GM12878 (cell line): Measurements from ENCODE around the gene CD48. TPM values are rescaled to one million over a fixed set of nuclear protein-coding genes. Genes with fewer than 3 reads are reported as not detected.
A peak's percentile ranks its signal among the peaks of the same experiment; 100 is the strongest.

ENCODE experiments used
- ASH2L ChIP-seq: fragments of 300-600, 200-600 bp; sonication (generic); IDR thresholded peaks from 2 replicates; pipeline ENCODE4 v1.6.1; 2017; ENCODE audit warnings: low read depth, mild to moderate bottlenecking, borderline replicate concordance
- BRCA1 ChIP-seq: IDR thresholded peaks from 2 replicates; pipeline ENCODE4 v1.6.1; 2011; ENCODE audit warnings: low read depth, low read length, improper control_type of control experiment
- CBX5 ChIP-seq: sonication (generic); IDR thresholded peaks from 2 replicates; pipeline ENCODE4 v1.6.1; 2016; ENCODE audit warnings: low read depth, moderate library complexity, mild to moderate bottlenecking, inconsistent platforms
- ETV6 ChIP-seq, 2 experiments: fragments of 450-650 bp in 1 of 2; IDR thresholded peaks in 1 of 2; conservative IDR thresholded peaks in 1 of 2; 2 replicates each; pipeline ENCODE4 v1.6.1; 2014; ENCODE audit warnings: antibody characterized with exemption in 1 of 2, borderline replicate concordance in 1 of 2, low read depth in 1 of 2, mild to moderate bottlenecking in 1 of 2, moderate library complexity in 1 of 2
- HDGF ChIP-seq: fragments of 450-650 bp; IDR thresholded peaks from 2 replicates; pipeline ENCODE4 v1.6.1; 2016; ENCODE audit warnings: antibody characterized with exemption
- MEF2A ChIP-seq: IDR thresholded peaks from 2 replicates; pipeline ENCODE4 v1.6.1; 2011; ENCODE audit warnings: low read depth, mild to moderate bottlenecking, low read length, moderate library complexity; ENCODE audit not compliant: insufficient read depth
- NR2F1 ChIP-seq: fragments of 450-650 bp; conservative IDR thresholded peaks from 2 replicates; pipeline ENCODE4 v1.6.1; 2017; ENCODE audit warnings: mild to moderate bottlenecking
- PAX8 ChIP-seq: fragments of 450-650 bp; IDR thresholded peaks from 2 replicates; pipeline ENCODE4 v1.6.1; 2017; ENCODE audit warnings: mild to moderate bottlenecking, moderate library complexity
- PML ChIP-seq: IDR thresholded peaks from 2 replicates; pipeline ENCODE4 v1.6.1; 2012; ENCODE audit warnings: low read length, inconsistent platforms
- POLR2AphosphoS2 ChIP-seq: IDR thresholded peaks from 2 replicates; pipeline ENCODE4 v1.6.1; 2011; ENCODE audit warnings: low read depth, mild to moderate bottlenecking, low read length, improper control_type of control experiment, moderate library complexity
- SREBF1 ChIP-seq: IDR thresholded peaks from 2 replicates; pipeline ENCODE4 v1.6.1; 2012; ENCODE audit warnings: mild to moderate bottlenecking, low read length
- TCF3 ChIP-seq: IDR thresholded peaks from 2 replicates; pipeline ENCODE4 v1.6.1; 2012; ENCODE audit warnings: low read depth, mild to moderate bottlenecking, low read length, borderline replicate concordance; ENCODE audit not compliant: insufficient read depth
- polyA plus RNA-seq, 11 experiments: library from polyadenylated mRNA; depleted of rRNA in 4 of 11; unstranded in 6 of 11; stranded (reverse) in 5 of 11; fragments of >200 nt; fragmentation: Nextera tagmentation in 4 of 11; fragmentation: Illumina TruSeq in 1 of 11; extraction: Ambion mirVana in 4 of 11; extraction: Trizol in 1 of 11; gene quantifications; 1 replicate in 1 of 11; 2 replicates in 10 of 11; pipeline versions ENCODE4 v1.2.1 to v1.2.3, GENCODE V29; 2011 to 2016; ENCODE audit warnings: inconsistent platforms in 2 of 11, missing spikeins in 2 of 11, low read depth in 1 of 11
- total RNA-seq, 4 experiments: library from RNA; depleted of rRNA in 3 of 4; stranded (reverse); fragments of >200 nt in 3 of 4; fragmentation: Illumina TruSeq in 1 of 4; extraction: Trizol in 1 of 4; gene quantifications; 2 replicates each; pipeline versions ENCODE4 v1.2.1 to v1.2.3, GENCODE V29; 2013 to 2021
- TF ChIP-seq, protein P1 (sequence below): IDR thresholded peaks from 2 replicates; pipeline ENCODE4 v1.6.1; 2011; ENCODE audit warnings: borderline replicate concordance, low read depth, mild to moderate bottlenecking, moderate library complexity, low read length; ENCODE audit not compliant: insufficient read depth, poor library complexity, severe bottlenecking
- TF ChIP-seq, protein P2 (sequence below): IDR thresholded peaks from 2 replicates; pipeline ENCODE4 v1.6.1; 2011; ENCODE audit warnings: low read depth, low read length, improper control_type of control experiment, borderline replicate concordance

Gene CD48
- total and polyA plus RNA-seq, 10 of the 15 experiments (the other 5 are each of a cell fraction or from before 2014, with no cell fraction given) = 302 to 1,315 (median 430) TPM

DNA sequence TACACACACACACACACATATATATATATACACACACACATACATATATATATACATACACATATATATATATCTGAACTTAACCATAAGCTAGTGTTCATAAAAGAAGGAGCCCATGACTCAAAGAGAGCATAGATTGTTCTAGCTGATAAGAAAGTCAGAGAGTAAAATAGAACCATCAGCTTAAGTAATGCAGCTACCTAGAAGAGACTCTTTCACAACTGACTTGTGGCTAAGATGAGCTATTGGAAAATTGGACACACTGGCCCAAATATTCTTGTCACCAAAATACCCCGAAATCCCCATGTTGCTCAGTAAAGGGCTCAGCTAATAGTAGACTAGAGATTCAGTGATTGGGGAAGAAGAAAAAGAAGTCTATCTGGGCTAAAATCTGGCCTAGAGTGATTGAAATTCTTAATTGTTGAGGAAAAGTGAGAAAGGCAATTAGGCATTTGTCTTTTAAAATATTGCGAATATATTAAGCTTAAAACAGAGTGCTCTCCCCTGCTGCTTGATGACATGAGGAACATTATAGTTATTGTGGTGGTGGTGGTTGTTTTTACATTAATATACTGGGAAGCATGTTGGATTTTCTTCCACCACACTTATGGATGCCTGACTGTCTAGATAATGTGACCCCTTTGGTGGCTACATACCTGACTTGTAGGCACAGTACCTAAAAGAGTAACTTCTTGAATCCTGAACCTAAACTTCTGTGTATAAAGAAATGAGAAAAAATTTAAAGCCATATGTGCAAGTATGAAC lies 71.1 kb downstream of the CD48 start (continued):
- no peak for TF ChIP-seq MEF2A
- TF ChIP-seq BRCA1 = no peak
- TF ChIP-seq TCF3 = no peak
- no peak for TF ChIP-seq HDGF
- no peak for TF ChIP-seq NR2F1
- TF ChIP-seq, protein P1, sequence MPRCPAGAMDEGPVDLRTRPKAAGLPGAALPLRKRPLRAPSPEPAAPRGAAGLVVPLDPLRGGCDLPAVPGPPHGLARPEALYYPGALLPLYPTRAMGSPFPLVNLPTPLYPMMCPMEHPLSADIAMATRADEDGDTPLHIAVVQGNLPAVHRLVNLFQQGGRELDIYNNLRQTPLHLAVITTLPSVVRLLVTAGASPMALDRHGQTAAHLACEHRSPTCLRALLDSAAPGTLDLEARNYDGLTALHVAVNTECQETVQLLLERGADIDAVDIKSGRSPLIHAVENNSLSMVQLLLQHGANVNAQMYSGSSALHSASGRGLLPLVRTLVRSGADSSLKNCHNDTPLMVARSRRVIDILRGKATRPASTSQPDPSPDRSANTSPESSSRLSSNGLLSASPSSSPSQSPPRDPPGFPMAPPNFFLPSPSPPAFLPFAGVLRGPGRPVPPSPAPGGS = no peak
- TF ChIP-seq PML = peak; percentile 35
- TF ChIP-seq, protein P2, sequence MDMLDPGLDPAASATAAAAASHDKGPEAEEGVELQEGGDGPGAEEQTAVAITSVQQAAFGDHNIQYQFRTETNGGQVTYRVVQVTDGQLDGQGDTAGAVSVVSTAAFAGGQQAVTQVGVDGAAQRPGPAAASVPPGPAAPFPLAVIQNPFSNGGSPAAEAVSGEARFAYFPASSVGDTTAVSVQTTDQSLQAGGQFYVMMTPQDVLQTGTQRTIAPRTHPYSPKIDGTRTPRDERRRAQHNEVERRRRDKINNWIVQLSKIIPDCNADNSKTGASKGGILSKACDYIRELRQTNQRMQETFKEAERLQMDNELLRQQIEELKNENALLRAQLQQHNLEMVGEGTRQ = no peak
- no peak for TF ChIP-seq ETV6 (conservative IDR thresholded peaks at IDR 0.05 in 1 of 2, IDR thresholded peaks at IDR 0.05 in 1 of 2; ENCODE audit: borderline replicate concordance in 1 of 2, low read depth in 1 of 2)
- TF ChIP-seq CBX5 = no peak
- TF ChIP-seq SREBF1 = no peak
- TF ChIP-seq PAX8 = no peak
- TF ChIP-seq POLR2AphosphoS2 = peak; percentile 83; the same call in 1 of the 2 replicates
- no peak for TF ChIP-seq ASH2L
